K562 (cell line): ENCODE results near the gene GLMP. TPM values are rescaled to one million over a fixed set of nuclear protein-coding genes. Genes with fewer than 3 reads are reported as not detected.
A peak's percentile ranks its signal among the peaks of the same experiment; 100 is the strongest.

Source experiments
- BMI1 ChIP-seq: fragments of 150-350 bp; IDR thresholded peaks from 2 replicates; pipeline ENCODE4 v1.6.1; 2014; ENCODE audit warnings: low read length
- CGGBP1 ChIP-seq: fragments of 250-450 bp; sonication (Bioruptor Pico); IDR thresholded peaks from 2 replicates; pipeline ENCODE4 v1.9.0; 2021; ENCODE audit warnings: mild to moderate bottlenecking
- CXXC5 ChIP-seq: fragments of 250-450 bp; sonication (Bioruptor Pico); IDR thresholded peaks from 2 replicates; pipeline ENCODE4 v1.8.0; 2022; ENCODE audit warnings: inconsistent platforms, mild to moderate bottlenecking, moderate library complexity
- DMBX1 ChIP-seq: fragments of 250-450 bp; sonication (Bioruptor Pico); IDR thresholded peaks from 2 replicates; pipeline ENCODE4 v1.8.0; 2022; ENCODE audit warnings: inconsistent platforms, mild to moderate bottlenecking, moderate library complexity, borderline replicate concordance
- DPF2 ChIP-seq: fragments of 450-650 bp; IDR thresholded peaks from 2 replicates; pipeline ENCODE4 v1.6.1; 2016
- HNRNPK ChIP-seq: fragments of 200-400 bp; formaldehyde crosslinking; IDR thresholded peaks from one replicate; pipeline ENCODE4 v1.6.1; 2018; ENCODE audit warnings: mild to moderate bottlenecking, low read depth, low read length; ENCODE audit not compliant: poor library complexity, severe bottlenecking
- IRF9 ChIP-seq: fragments of 450-650 bp; IDR thresholded peaks from 2 replicates; pipeline ENCODE4 v1.6.1; 2016; ENCODE audit warnings: missing biosample characterization, missing genetic modification characterization
- LARP7 ChIP-seq: fragments of 450-650 bp; IDR thresholded peaks from 2 replicates; pipeline ENCODE4 v1.6.1; 2016
- MEF2D ChIP-seq: conservative IDR thresholded peaks from 2 replicates; pipeline ENCODE4 v1.6.1; 2016; ENCODE audit warnings: low read depth, missing genetic modification characterization, missing compliant biosample characterization
- SIN3B ChIP-seq: fragments of 450-650 bp; IDR thresholded peaks from 2 replicates; pipeline ENCODE4 v1.6.1; 2017; ENCODE audit warnings: low read depth, mild to moderate bottlenecking, moderate library complexity
- SOX6 ChIP-seq: fragments of 450-650 bp; IDR thresholded peaks from 2 replicates; pipeline ENCODE4 v1.6.1; 2014; ENCODE audit warnings: mild to moderate bottlenecking
- TFAM ChIP-seq: fragments of 250-450 bp; sonication (Bioruptor Pico); conservative IDR thresholded peaks from 2 replicates; pipeline ENCODE4 v1.5.0; 2021; ENCODE audit warnings: mild to moderate bottlenecking, moderate library complexity
- TFAP4 ChIP-seq: sonication (generic); formaldehyde crosslinking; IDR thresholded peaks from 2 replicates; pipeline ENCODE4 v1.8.0; 2022; ENCODE audit warnings: missing genetic modification reagents, mild to moderate bottlenecking, moderate library complexity, borderline replicate concordance
- ZBTB7A ChIP-seq: IDR thresholded peaks from 2 replicates; pipeline ENCODE4 v1.6.1; 2011; ENCODE audit warnings: low read depth, mild to moderate bottlenecking, low read length, moderate library complexity, borderline replicate concordance; ENCODE audit not compliant: control insufficient read depth
- ZMIZ1 ChIP-seq, 2 experiments: fragments of 150-350 bp in 1 of 2; IDR thresholded peaks; 2 replicates each; pipeline ENCODE4 v1.6.1; 2012 to 2016; ENCODE audit warnings: low read depth in 2 of 2, low read length in 2 of 2, mild to moderate bottlenecking in 1 of 2, moderate library complexity in 1 of 2
- ZNF217 ChIP-seq: sonication (generic); formaldehyde crosslinking; IDR thresholded peaks from 2 replicates; pipeline ENCODE4 v1.8.0; 2022; ENCODE audit warnings: mild to moderate bottlenecking, missing genetic modification reagents
- ZNF655 ChIP-seq: fragments of 250-450 bp; sonication (Bioruptor Pico); IDR thresholded peaks from 2 replicates; pipeline ENCODE4 v1.5.0; 2021
- ZNF79 ChIP-seq: fragments of 250-450 bp; sonication (Bioruptor Pico); IDR thresholded peaks from 2 replicates; pipeline ENCODE4 v1.4.0; 2020; ENCODE audit warnings: low read depth, mild to moderate bottlenecking, moderate library complexity
- polyA plus RNA-seq, 8 experiments: library from polyadenylated mRNA; depleted of rRNA in 4 of 8; stranded (reverse) in 5 of 8; unstranded in 3 of 8; fragments of >200 nt; fragmentation: Nextera tagmentation in 2 of 8; fragmentation: Illumina TruSeq in 1 of 8; extraction: Ambion mirVana in 2 of 8; extraction: Trizol in 1 of 8; gene quantifications; 2 replicates each; pipeline versions ENCODE4 v1.2.1 to v1.2.3, GENCODE V29; 2011 to 2014; ENCODE audit warnings: inconsistent platforms in 1 of 8, missing spikeins in 1 of 8
- total RNA-seq, 7 experiments: library from RNA; depleted of rRNA in 6 of 7; stranded (reverse); fragments of >200 nt in 6 of 7; fragmentation: Illumina TruSeq in 2 of 7; extraction: Trizol in 2 of 7; gene quantifications; 2 replicates each; pipeline versions ENCODE4 v1.2.1 to v1.2.3, GENCODE V29; 2011 to 2021; ENCODE audit warnings: low replicate concordance in 1 of 7

The GLMP gene
- total and polyA plus RNA-seq, 9 of the 15 experiments (the other 6 are each of a cell fraction or from before 2014, with no cell fraction given) = 8.3 to 28.2 (median 22.4) TPM

GRCh38 chr1:156337052-156337887 is 41.8 kb upstream of the GLMP start (continued):
- 0 out of 2 replicates have a peak, but pooled peaks have one; percentile 13 for TF ChIP-seq CXXC5 (CRISPR knock-in tag)
- no peak for TF ChIP-seq HNRNPK
- no peak for TF ChIP-seq ZMIZ1 (IDR thresholded peaks at IDR 0.05; ENCODE audit: low read depth in 2 of 2, low read length in 2 of 2)
- TF ChIP-seq DPF2 = 0 out of 2 replicates have a peak, but pooled peaks have one; percentile 34
- no peak for TF ChIP-seq DMBX1
- no peak for TF ChIP-seq ZNF79 (CRISPR knock-in tag)
- no peak for TF ChIP-seq TFAM (CRISPR knock-in tag)
- TF ChIP-seq LARP7 = no peak
- TF ChIP-seq ZNF655 = no peak
- no peak for TF ChIP-seq BMI1
- no peak for TF ChIP-seq SIN3B
- TF ChIP-seq ZNF217 (CRISPR knock-in tag) = no peak
- TF ChIP-seq ZBTB7A = no peak
- no peak for TF ChIP-seq CGGBP1 (CRISPR knock-in tag)
- 0 out of 2 replicates have a peak, but pooled peaks have one; percentile 25 for TF ChIP-seq TFAP4 (CRISPR knock-in tag)
- no peak for TF ChIP-seq MEF2D (tag)
- TF ChIP-seq IRF9 (tag) = no peak
- no peak for TF ChIP-seq SOX6
